A673 (cell line): ENCODE measurements around the gene HOXD4. TPM values are rescaled to one million over a fixed set of nuclear protein-coding genes. Genes with fewer than 3 reads are reported as not detected.

ENCODE experiments used
- BruUV-seq: library from RNA; stranded (reverse); fragments of 400-500 nt; replicated peaks from 2 replicates; lab custom pipeline; 2021; lab: Mats Ljungman, UMichigan
- CTCF ChIA-PET: fragments of 300-600 bp; sonication (Branson Sonifier 250); formaldehyde crosslinking; loops from one replicate; lab custom pipeline; 2022; ENCODE audit warnings: antibody characterized with exemption; lab: Charles Lee
- POLR2A ChIA-PET: fragments of 300-600 bp; sonication (Branson Sonifier 250); formaldehyde crosslinking; loops from one replicate; lab custom pipeline; 2022; ENCODE audit warnings: antibody characterized with exemption; ENCODE audit not compliant: low non-redundant PET; lab: Charles Lee
- DNase-seq: peaks from one replicate; pipeline ENCODE4 v3.0.0-alpha.2; 2015; ENCODE audit warnings: low spot score
- H3K27ac ChIP-seq: fragments of 200-600 bp; sonication (generic); 2 replicates; pipeline ENCODE4 v1.5.1; 2016; ENCODE audit warnings: mixed run types, low read depth, mild to moderate bottlenecking, mixed read lengths, antibody characterized with exemption, low read length; ENCODE audit not compliant: poor library complexity, severe bottlenecking
- H3K27me3 ChIP-seq: fragments of 200-600 bp; sonication (generic); replicated peaks from 2 replicates; pipeline ENCODE4 v1.6.1; 2017; ENCODE audit warnings: mixed run types, low read depth, mild to moderate bottlenecking, mixed read lengths, antibody characterized with exemption, low read length; ENCODE audit not compliant: insufficient read depth, poor library complexity
- H3K36me3 ChIP-seq: fragments of 200-600 bp; sonication (generic); 2 replicates; pipeline ENCODE4 v1.6.1; 2016; ENCODE audit warnings: mixed run types, mild to moderate bottlenecking, mixed read lengths, antibody characterized with exemption, low read length; ENCODE audit not compliant: insufficient read depth, poor library complexity, severe bottlenecking
- H3K4me1 ChIP-seq: fragments of 200-600 bp; sonication (generic); 2 replicates; pipeline ENCODE4 v1.6.1; 2017; ENCODE audit warnings: mixed run types, mild to moderate bottlenecking, mixed read lengths, antibody characterized with exemption, low read length; ENCODE audit not compliant: insufficient read depth, poor library complexity, severe bottlenecking
- H3K4me3 ChIP-seq: fragments of 200-600 bp; sonication (generic); 2 replicates; pipeline ENCODE4 v1.5.1; 2016; ENCODE audit warnings: low read depth, mixed run types, mild to moderate bottlenecking, mixed read lengths, low read length; ENCODE audit not compliant: poor library complexity, severe bottlenecking
- H3K9me3 ChIP-seq: fragments of 200-600 bp; sonication (generic); 2 replicates; pipeline ENCODE4 v1.6.1; 2016; ENCODE audit warnings: mixed run types, low read depth, mild to moderate bottlenecking, mixed read lengths, antibody characterized with exemption, low read length; ENCODE audit not compliant: poor library complexity, severe bottlenecking
- CTCF ChIP-seq: fragments of 300-800, 200-600 bp; sonication (generic); conservative IDR thresholded peaks from 2 replicates; pipeline ENCODE4 v1.5.1; 2017; ENCODE audit warnings: low read depth, mild to moderate bottlenecking, antibody characterized with exemption, low read length, moderate library complexity, mixed read lengths
- EZH2 ChIP-seq: fragments of 200-600 bp; sonication (generic); IDR thresholded peaks from 2 replicates; pipeline ENCODE4 v1.6.1; 2017; ENCODE audit warnings: borderline replicate concordance, low read depth, mild to moderate bottlenecking, mixed read lengths, antibody characterized with exemption, low read length; ENCODE audit not compliant: poor library complexity, severe bottlenecking
- intact Hi-C: fragments of 100-400 bp; cut with micrococcal nuclease; formaldehyde crosslinking; loops from one replicate; pipeline ENCODE4 v1.10.0; 2022; ENCODE audit not compliant: unreplicated experiment
- total RNA-seq: library from RNA; stranded (reverse); gene quantifications from 2 replicates; pipeline ENCODE4 v1.2.3, GENCODE V29; 2021

HOXD4 gene
- total RNA-seq, 1 experiment from 2014 or later, result 30.8 TPM

- ChIA-PET CTCF (interaction anchor here (0.7 kb wide), 1 partner anchor 20 kb away, joined by 3 read pairs; no protein-coding TSS in a partner anchor), POLR2A (interaction anchor here (0.6 to 0.9 kb wide), 3 partner anchors 9 to 703 kb away, joined by 3 to 5 read pairs (median 4); no protein-coding TSS in a partner anchor)
- peak; percentile 94 for DNase-seq
- no peaks in the 10 kb centered on the region for H3K9me3 ChIP-seq
- H3K4me3 ChIP-seq, result peak within 1 kb of the TSS; percentile 73
- TF ChIP-seq EZH2, result no peak
- no peak for TF ChIP-seq CTCF
- H3K27me3 ChIP-seq, result no peaks in the 10 kb centered on the region
- no TSS peak for BruUV-seq
- intact Hi-C loops, result no loop called here
- peak within 1 kb of the TSS; percentile 94 for H3K27ac ChIP-seq
- H3K4me1 ChIP-seq, result peaks cover 17% of the 10 kb centered on the region
- peaks cover 30% of the 10 kb centered on the region for H3K36me3 ChIP-seq
These were observed 44.5 kb upstream of the HOXD4 start, which contains the start of gene HOXD11 for GRCh38 chr2:176106581-176107539. HOXD11 (plus strand) TSS chr2:176107280; CDS start chr2:176107356, 76 bp downstream.

- no peaks in the 10 kb centered on the region for H3K27me3 ChIP-seq
These were observed 43.6 kb upstream of the HOXD4 start for GRCh38 chr2:176107731-176108181.

More at GRCh38 chr2:176107731-176108181, 43.6 kb upstream of the HOXD4 start:
- BruUV-seq, result no TSS peak
- POLR2A ChIA-PET, result no interaction called here
- no peaks in the 10 kb centered on the region for H3K9me3 ChIP-seq
- intact Hi-C loops, result no loop called here
- peak overlapping the region; percentile 73 for H3K4me3 ChIP-seq
- H3K36me3 ChIP-seq, result peaks cover 38% of the 10 kb centered on the region
- H3K4me1 ChIP-seq, result peaks cover 8% of the 10 kb centered on the region
- peak; percentile 60 for DNase-seq
- CTCF ChIA-PET, result interaction anchor here (0.7 kb wide), 1 partner anchor 10 kb away, joined by 7 read pairs; no protein-coding TSS in a partner anchor
- TF ChIP-seq CTCF (no peak), EZH2 (no peak)
- peak overlapping the region; percentile 86 for H3K27ac ChIP-seq
